AG08396 (cell line): ENCODE measurements around the gene CUL3.
"Not testable (repeated sequence)": the region's sequence is repeated elsewhere in the genome, so short reads cannot be mapped to it uniquely, and the experiment has no call there.

Experiments
- DNase-seq: peaks from one replicate; pipeline ENCODE4 v3.0.0; 2012; ENCODE audit warnings: low spot score, mixed read lengths

Gene CUL3

DNA sequence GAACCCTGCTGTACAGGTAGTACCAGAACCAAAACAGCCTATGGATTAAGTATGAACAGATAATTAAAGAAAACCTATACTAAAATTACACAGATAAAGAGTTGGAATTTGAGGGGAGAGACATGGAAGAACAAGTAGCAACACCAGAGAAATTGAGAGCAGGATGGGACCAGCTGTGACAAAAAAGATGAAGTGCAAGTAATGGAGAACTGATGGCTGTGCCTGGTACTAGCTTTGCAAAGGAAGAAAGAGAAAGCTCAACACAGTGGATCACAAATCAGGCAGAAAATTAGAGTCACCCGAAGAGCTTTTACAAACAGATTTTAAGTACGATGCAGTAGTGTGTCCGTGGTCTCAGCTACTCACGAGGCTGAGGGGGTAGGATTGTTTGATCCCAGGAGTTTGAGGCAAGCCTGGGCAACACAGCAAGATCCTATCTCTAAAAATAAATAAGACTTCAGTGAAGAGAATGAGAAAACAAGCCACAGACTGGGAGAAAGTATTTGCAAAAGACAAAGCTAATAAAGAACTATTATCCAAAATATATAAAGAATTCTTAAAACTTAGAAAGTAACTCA lies 46.5 kb downstream of the CUL3 start:
- no peak for DNase-seq

DNA sequence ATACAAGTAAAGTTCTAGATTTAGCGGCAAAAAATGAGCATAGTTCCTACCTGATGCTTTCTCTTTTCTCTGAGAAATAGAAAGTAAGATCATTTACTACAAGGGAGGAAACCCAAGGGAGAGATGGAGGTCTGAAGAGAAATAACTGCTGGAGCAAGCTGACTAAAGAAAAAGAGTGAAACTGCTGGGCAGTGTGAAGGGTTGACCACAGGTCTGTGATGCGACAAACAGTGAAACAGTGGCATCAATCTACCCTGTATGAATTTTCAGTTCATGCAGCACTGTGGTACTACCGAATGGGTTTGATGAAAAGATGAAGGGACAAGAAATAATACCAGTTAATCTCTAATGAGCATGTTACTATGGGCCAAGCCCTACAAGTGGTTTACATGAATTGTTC lies 52.2 kb downstream of the CUL3 start:
- DNase-seq = no peak

- no peak for DNase-seq
Observed at GRCh38 chr2:224532441-224532840, 52.7 kb downstream of the CUL3 start.

- DNase-seq = no peak
Observed at GRCh38 chr2:224528171-224528570, 57.0 kb downstream of the CUL3 start.

DNA sequence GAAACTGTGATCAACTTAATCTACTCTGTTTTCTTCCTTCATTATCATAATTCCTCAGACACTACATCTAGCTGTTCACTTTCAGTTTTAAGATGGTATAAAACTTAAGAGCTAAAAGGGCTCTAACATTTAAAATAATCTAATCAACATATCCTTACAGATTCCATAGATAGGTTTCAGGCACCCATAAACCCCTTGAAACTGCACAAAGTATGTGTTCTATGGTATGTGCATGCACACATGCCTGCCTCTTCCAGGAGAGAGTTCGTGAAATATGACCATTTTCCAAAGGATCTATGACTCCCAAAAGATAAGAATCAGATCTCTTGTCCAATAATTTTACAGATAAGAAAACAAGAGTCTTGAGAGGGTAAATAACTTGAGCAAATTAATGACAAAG lies 59.4 kb downstream of the CUL3 start:
- no peak for DNase-seq

DNA sequence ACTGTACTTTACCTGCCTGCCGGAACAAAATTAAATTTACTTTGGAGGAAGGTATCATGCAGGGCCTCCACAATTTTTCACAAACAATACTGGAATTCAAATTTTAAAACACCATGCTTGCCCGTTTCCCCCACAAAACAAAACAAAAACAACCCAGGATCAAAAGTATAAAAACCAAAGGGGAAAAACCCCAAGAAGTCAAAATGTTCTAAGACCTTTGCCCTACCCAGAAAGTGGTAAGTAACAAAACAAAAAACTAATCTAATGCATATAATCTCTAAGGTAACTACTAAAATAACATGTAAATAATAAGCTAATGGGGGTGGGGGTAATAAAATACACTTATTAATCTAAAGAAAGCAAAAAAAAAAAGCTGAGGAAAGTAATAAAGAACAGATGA lies 60.5 kb downstream of the CUL3 start:
- no peak for DNase-seq

DNA sequence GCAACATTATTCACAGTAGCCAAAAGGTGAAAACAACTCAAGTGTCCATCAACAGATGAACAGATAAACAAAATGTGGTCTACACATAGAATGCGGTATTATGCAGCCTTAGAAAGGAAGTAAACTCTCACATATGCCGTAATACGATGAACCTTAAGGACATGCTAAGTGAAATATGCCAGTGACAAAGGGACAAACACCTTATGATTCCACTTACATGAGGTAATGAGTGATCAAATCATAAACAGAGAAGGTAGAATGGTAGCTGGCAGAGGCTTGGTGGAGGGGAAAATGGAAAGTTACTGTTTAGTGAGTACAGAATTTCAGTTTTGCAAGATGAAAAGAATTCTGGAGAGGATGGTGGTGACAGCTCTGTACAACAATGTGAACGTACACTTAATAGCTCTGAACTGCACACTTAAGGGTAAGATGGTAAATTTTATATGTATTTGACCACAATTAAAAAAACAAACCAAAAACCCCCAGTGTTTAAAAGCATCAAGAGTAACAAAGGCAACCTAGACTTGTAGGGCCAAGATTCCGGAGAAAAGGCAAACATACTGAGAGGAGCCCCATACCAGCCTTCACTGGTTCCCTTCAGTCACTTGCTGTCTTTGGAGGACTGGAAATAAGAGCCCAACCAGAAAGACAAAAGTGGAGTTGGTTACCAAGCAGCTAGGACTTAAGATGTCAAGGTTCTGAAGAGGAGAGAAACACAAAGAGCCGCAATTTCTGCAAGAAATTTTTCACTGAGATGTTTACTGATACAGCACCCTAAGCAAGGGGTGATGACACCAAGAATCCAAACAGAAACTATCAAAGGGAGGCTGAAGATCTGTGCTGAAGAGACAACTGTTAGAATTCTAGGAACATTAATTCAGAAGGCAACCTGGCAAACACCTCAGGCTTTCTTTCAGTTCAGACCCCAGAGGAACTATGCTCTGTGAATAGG lies 61.3 kb downstream of the CUL3 start:
- DNase-seq = no peak

DNA sequence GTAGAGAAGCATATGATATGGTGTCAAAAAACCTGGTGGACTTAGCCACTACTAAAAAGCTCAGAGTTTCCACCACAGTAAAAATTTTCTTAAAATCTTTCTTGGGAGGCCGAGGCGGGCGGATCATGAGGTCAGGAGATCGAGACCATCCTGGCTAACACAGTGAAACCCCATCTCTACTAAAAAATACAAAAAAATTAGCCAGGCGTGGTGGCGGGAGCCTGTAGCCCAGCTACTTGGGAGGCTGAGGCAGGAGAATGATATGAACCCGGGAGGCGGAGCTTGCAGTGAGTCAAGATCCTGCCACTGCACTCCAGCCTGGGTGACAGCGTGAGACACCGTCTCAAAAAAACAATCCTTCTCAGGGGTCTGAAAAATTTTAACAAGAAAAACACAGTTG lies 62.7 kb downstream of the CUL3 start:
- not testable (repeated sequence) for DNase-seq

GRCh38 chr2:224520064-224520463 lies 65.1 kb downstream of the CUL3 start:
- DNase-seq = peak; percentile 40

DNA sequence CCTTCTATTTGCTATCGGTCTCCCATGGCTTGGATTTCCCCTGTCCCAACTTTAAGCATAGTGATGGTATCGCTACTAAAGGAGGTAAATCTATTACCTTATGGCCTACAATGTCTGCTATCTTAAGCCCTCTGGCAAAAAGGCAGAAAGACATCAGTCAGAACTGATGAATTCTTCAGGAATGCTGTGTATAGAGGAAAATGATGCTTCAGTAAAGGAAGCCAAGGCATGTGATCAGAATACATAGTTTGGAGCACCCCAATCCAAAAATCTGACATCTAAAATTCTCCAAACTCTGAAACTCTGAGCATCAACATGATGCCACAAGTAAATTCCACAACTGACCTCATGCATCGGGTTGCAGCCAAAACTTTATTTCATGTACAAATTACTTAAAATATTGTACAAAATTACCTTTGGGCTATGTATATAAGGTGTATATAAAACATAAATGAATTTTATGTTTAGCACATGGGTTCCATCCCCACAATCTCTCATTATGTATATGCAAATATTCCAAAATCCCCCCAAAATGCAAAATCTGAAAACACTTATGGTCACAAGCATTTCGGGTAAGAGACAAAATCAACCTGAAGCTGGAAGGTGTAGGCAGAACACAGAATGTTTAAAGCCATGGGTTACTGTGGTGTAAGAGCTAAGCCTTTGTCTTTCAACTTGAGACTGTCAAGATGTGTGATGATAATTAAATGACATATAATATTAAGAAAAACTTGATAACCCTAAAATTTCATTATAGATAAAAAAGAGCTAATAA lies 66.2 kb downstream of the CUL3 start:
- peak; percentile 33 for DNase-seq

- no peak for DNase-seq
Observed at GRCh38 chr2:224517963-224518362, 67.2 kb downstream of the CUL3 start.

DNA sequence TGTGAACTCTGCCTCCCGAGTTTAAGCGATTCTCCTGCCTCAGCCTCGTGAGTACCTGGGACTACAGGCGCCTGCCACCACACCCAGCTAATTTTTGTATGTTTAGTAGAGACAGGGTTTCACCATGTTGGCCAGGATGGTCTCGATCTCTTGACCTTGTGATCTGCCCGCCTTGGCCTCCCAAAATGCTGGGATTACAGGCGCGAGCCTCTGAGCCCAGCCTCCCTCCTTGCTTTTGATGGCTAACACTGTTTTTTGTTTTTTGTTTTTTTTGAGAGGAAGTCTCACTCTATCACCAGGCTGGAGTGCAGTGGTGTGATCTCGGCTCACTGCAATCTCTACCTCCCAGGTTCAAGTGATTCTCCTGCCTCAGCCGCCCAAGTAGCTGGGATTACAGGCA lies 68.8 kb downstream of the CUL3 start:
- not testable (repeated sequence) for DNase-seq

DNA sequence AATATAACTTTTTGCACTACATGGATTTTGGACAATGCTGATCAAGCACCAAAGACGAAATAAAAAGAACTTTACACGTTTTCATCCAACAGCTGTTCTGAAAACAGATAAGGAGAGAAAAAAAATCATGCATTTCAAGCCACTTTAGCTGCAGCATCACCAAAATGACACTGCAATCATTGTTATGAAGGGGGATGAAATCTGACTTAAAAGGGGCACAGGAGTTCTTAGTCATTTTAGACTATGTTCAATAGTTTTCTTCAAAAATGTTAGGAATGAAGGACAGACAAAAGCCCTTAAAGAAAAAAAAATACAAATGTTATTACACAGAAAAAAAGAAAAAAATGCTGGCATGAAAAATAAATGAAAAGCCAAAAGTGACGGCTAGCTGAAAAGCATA lies 71.2 kb downstream of the CUL3 start:
- DNase-seq = no peak

DNA sequence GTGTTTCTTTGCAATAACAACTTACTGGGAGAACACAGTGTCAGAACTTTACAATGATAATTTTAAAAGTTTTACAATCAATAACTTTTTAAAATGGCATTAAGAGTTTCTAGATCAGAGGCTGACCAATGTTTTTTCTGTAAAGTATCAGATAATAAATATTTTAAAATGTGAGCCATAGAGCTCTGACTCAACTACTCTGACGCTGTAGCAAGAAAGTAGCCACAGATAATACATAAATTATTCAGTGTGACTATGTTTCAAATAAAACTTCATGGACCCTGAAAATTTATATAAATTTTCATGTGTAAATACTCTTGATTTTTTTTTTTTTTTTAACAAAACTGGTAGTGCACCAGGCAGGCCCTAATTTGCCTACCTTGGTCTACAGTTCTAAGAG lies 77.4 kb downstream of the CUL3 start:
- DNase-seq = no peak

DNA sequence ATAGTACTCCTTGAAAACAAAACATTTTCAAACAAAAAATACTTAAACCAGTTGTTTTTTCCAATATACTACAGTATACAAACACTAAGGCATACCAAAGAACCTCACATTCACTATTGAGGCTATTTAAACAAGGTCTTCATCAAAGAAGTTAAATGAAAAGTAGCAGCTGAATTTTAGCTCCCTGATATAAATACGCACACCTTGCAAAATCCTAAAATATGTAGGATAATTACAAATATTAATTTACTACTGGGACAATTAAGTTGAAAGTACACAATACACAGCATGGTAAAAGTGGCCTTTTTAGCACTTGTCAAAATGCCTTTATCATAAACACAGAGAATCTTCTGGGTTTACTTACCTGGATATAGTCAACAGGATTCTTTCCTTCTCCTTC lies 78.7 kb downstream of the CUL3 start:
- DNase-seq = no peak

DNA sequence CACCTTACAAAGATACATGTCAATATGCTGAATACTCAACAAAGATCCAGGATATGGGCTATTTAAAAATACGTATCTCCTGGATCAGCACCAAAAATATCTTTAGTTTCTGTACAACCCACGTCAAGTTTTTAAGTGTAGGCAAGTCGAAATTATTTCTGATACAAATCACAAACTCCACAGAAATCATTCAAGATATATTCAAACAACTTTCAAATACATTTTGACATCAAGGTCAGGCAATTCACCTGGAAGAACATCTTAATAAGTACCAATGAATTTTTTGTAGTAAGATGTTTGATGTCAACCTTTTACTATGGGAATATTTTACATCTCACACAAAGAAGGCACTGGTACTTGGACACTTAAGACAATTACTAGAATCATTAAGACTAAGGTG lies 86.2 kb downstream of the CUL3 start:
- no peak for DNase-seq

DNA sequence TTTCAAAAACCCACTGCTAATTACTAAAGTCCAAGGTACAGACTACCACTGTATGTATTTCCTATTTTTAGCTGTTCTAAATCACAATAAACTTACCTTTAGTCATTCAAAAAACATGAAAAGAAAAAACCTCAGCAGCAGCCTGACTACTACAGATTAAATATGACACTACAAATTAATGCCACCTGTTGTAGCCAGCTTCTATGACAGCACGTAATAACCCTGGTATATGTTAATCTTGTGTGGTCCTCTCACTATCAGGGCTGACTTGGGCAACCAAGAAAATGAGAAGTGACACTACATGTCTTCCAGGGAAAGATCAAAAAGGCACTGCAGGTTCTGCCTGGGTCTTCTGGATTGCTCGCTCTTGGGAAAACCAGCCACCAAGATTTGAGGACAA lies 92.6 kb downstream of the CUL3 start:
- no peak for DNase-seq

DNA sequence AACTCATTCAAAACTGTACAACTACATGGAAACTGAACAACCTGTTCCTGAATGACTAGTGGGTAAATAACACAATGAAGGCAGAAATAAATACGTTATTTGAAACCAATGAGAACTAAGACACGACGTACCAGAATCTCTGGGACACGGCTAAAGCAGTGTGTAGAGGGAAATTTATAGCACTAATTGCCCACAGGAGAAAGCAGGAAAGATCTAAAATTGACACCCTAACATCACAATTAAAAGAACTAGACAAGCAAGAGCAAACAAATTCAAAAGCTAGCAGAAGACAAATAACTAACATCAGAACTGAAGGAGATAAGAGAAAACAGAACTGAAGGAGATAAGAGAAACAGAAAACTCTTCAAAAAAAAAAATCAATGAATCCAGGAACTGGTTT lies 97.2 kb downstream of the CUL3 start:
- not testable (repeated sequence) for DNase-seq

GRCh38 chr2:224485081-224486014 lies 99.8 kb downstream of the CUL3 start:
- DNase-seq = peak; percentile 46

DNA sequence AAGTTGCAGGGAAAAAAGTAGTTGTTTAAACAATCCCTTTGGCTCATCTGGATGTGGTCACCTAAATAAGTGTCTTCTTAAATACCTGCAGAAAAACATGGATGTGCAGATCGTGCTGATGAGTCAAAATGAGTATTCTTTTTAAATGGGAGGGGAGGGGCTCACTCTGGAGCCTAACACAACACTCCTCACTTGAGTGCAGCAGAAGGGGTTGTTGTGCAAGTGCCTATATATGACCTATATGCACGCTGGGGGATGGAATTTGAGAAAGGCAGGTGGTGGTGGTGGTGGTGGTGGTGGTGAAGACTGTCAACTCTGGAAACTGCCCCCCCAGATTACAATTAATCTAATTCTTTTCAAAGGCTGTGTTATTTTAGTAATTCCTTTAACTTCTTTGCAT lies 105.3 kb downstream of the CUL3 start:
- no peak for DNase-seq

DNA sequence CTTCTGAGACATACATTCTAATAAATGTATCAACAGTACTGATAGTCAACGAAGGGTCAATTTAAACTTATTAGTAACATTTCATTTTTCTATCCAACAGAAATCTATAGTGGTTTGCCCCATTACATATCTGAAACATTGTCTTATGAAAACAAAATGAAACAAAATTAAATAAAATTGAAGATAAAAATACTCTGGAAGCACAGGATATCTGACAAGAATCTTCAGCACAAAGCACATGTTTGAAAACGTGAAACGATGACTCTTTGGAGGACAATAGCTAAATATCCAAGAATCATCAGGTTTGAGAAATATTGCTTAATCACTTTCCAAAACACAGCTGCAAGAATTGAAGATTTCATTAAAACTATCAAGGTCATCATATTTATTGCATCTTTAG lies 112.3 kb downstream of the CUL3 start:
- DNase-seq = no peak

- no peak for DNase-seq
Observed at GRCh38 chr2:224472137-224472536, 113.0 kb downstream of the CUL3 start.
